Vein endothelial cell (primary cell): ENCODE measurements around the gene MEMO1. TPM values are rescaled to one million over a fixed set of nuclear protein-coding genes. Genes with fewer than 3 reads are reported as not detected.

Experiments
- total RNA-seq: library from RNA; depleted of rRNA; stranded (reverse); fragments of >200 nt; gene quantifications from 2 replicates; pipeline ENCODE4 v1.2.3, GENCODE V29; 2012

The MEMO1 gene
- total RNA-seq = 48.7 and 50.1 TPM in 2 replicates

DNA sequence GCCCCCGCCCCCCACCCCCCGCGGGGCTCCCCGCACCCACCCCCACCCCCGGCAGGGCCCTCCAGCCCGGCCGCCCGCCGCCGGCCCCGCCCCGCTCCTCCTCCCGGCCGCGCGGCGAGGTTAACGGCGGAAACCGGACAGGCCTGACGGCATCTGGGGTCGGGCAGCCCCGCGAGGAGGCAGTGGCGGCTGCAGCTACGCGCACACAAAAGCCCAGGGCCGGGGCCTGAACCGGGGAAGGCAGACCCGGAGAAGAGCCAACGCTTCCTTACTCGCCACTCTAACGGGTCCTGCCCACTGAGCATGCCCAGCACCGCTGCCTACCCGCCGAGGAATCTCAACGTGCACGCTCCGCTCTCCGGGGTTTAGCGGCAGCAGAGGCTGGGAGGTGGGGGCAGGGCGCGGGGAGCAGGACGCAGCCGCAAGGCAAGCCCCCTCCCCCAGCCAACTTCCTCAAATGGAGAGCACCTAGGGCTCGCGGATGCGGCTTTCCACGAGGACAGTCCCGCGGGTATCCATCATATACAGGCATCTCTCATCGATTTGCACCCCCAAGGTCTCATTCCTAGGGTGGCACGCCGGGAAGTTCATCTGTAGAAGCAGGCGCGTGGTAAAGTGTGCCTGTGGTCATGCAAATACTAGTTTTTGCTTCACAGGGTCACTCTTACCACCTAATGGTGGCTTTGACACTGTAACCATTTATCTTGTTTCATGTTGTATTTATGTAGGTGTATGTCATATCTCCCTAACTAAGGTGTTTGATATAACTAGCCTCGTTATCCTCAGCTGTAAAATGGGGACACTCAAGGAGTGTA lies at the start of gene MEMO1:
Gene MEMO1 (minus strand): TSS at position 339 of the 815 bp plus-strand sequence. CDS start 761 bp downstream, outside the sequence.

GRCh38 chr2:32039447-32040219 lies 28.8 kb upstream of the MEMO1 start, which contains the start of gene DPY30:
DPY30 (minus strand) TSS chr2:32039805; CDS start chr2:32039456, 349 bp downstream.

Other genes starting within 250 kb of the MEMO1 start
- gene DPY30, start 28.8 kb upstream of the MEMO1 start, total RNA-seq = 59.4 and 62.1 TPM in 2 replicates
- 34.9 and 37.6 TPM in 2 replicates for gene SPAST, start 52.5 kb upstream of the MEMO1 start, total RNA-seq
- gene SLC30A6, start 154.9 kb upstream of the MEMO1 start, total RNA-seq = 23.5 and 26.8 TPM in 2 replicates